Keratinocyte (primary cell): ENCODE data around the gene PROM1. TPM values are rescaled to one million over a fixed set of nuclear protein-coding genes. Genes with fewer than 3 reads are reported as not detected.

Experiments used
- DNase-seq: peaks from one replicate; pipeline ENCODE4 v3.0.0-alpha.2; 2011; ENCODE audit warnings: low read depth, missing footprints, low spot score
- FAIRE-seq: peaks from 2 replicates; lab custom pipeline; 2011; peaks lifted over from hg19 to GRCh38; lab: Jason Lieb, UNC
- H2AFZ ChIP-seq: 2 replicates; pipeline ENCODE4 v1.6.0; 2012; ENCODE audit warnings: low read length, control low read depth, inconsistent platforms; ENCODE audit not compliant: control insufficient read depth
- H3K27ac ChIP-seq: 2 replicates; pipeline ENCODE4 v1.5.1; 2011; ENCODE audit warnings: low read length; ENCODE audit not compliant: control insufficient read depth, insufficient read depth
- H3K27me3 ChIP-seq: 3 replicates; pipeline ENCODE4 v1.6.0; 2011; ENCODE audit warnings: low read length; ENCODE audit not compliant: control insufficient read depth, insufficient read depth; ENCODE audit errors: extremely low read depth
- H3K36me3 ChIP-seq, 2 experiments: 2 replicates in 1 of 2; 3 replicates in 1 of 2; pipeline ENCODE4 v1.5.1; 2011; ENCODE audit warnings: low read length in 2 of 2, mild to moderate bottlenecking in 1 of 2; ENCODE audit not compliant: control insufficient read depth in 2 of 2, insufficient read depth in 2 of 2; ENCODE audit errors: extremely low read depth in 1 of 2
- H3K4me1 ChIP-seq: 3 replicates; pipeline ENCODE4 v1.5.1; 2011; ENCODE audit warnings: low read length; ENCODE audit not compliant: control insufficient read depth, insufficient read depth; ENCODE audit errors: extremely low read depth
- H3K4me2 ChIP-seq: 3 replicates; pipeline ENCODE4 v1.6.0; 2011; ENCODE audit warnings: low read depth, low read length; ENCODE audit not compliant: control insufficient read depth, insufficient read depth; ENCODE audit errors: extremely low read depth
- H3K4me3 ChIP-seq, 3 experiments: fragments of 200-600 bp in 1 of 3; sonication (generic) in 1 of 3; 2 replicates in 2 of 3; 3 replicates in 1 of 3; pipeline ENCODE4 v1.5.1; 2011 to 2016; ENCODE audit warnings: low read length in 3 of 3, mild to moderate bottlenecking in 3 of 3, control low read depth in 2 of 3, inconsistent platforms in 1 of 3, low read depth in 1 of 3, mixed read lengths in 1 of 3, mixed run types in 1 of 3, moderate library complexity in 1 of 3; ENCODE audit not compliant: control insufficient read depth in 2 of 3, insufficient read depth in 2 of 3; ENCODE audit errors: extremely low read depth in 1 of 3
- H3K79me2 ChIP-seq: 2 replicates; pipeline ENCODE4 v1.6.0; 2012; ENCODE audit warnings: low read length; ENCODE audit not compliant: control insufficient read depth, insufficient read depth
- H3K9ac ChIP-seq: 3 replicates; pipeline ENCODE4 v1.6.0; 2011; ENCODE audit warnings: low read length; ENCODE audit not compliant: control insufficient read depth, insufficient read depth; ENCODE audit errors: extremely low read depth
- H3K9me1 ChIP-seq: 3 replicates; pipeline ENCODE4 v1.6.0; 2011; ENCODE audit warnings: low read length; ENCODE audit not compliant: control insufficient read depth, insufficient read depth; ENCODE audit errors: extremely low read depth
- H3K9me3 ChIP-seq: 2 replicates; pipeline ENCODE4 v1.5.1; 2012; ENCODE audit warnings: low read depth, low read length; ENCODE audit not compliant: control insufficient read depth
- H4K20me1 ChIP-seq: 3 replicates; pipeline ENCODE4 v1.6.0; 2011; ENCODE audit warnings: low read length; ENCODE audit not compliant: control insufficient read depth, insufficient read depth; ENCODE audit errors: extremely low read depth
- CTCF ChIP-seq, 3 experiments: IDR thresholded peaks in 1 of 3; conservative IDR thresholded peaks in 1 of 3; optimal IDR thresholded peaks in 1 of 3; 2 replicates in 2 of 3; 3 replicates in 1 of 3; pipeline versions ENCODE3 to v1.5.1; 2011; ENCODE audit warnings: low read length in 3 of 3, mild to moderate bottlenecking in 3 of 3, moderate library complexity in 2 of 3, control low read depth in 1 of 3, inconsistent platforms in 1 of 3; ENCODE audit not compliant: insufficient read depth in 2 of 3; ENCODE audit errors: extremely low read depth in 1 of 3
- EZH2 ChIP-seq: IDR thresholded peaks from one replicate; pipeline ENCODE4 v1.6.1; 2012; ENCODE audit warnings: inconsistent platforms, mild to moderate bottlenecking, low read length, moderate library complexity
- dilution Hi-C: fragments of 300-500 bp; cut with MboI; formaldehyde crosslinking; loops from one replicate; pipeline ENCODE4 v1.7.0; 2020; ENCODE audit warnings: low sequenced_read_pairs; ENCODE audit not compliant: extremely low pct_ligation_motif_present
- polyA plus RNA-seq, 5 experiments: library from polyadenylated mRNA; depleted of rRNA in 3 of 5; stranded (reverse) in 3 of 5; stranded (forward) in 1 of 5; unstranded in 1 of 5; fragments of >200 nt; gene quantifications; 1 replicate in 1 of 5; 2 replicates in 3 of 5; 3 replicates in 1 of 5; pipeline versions ENCODE4 v1.2.1 to v1.2.3, GENCODE V29; 2011 to 2012; ENCODE audit warnings: missing spikeins in 2 of 5, low read depth in 1 of 5, low replicate concordance in 1 of 5

PROM1 gene
- polyA plus RNA-seq, 1 donor (not counting 4 experiments of a cell fraction or from before 2014, with no cell fraction given) = not detected

GRCh38 chr4:16055471-16055870 lies 28.4 kb downstream of the PROM1 start:
- dilution Hi-C loops = no loop called here
- FAIRE-seq = no peak
- no peaks in the 10 kb centered on the region for H3K9me1 ChIP-seq

GRCh38 chr4:16052939-16053338 lies 30.9 kb downstream of the PROM1 start:
- TF ChIP-seq EZH2 = no peak
- FAIRE-seq (no peak), DNase-seq (no peak)
- H4K20me1 ChIP-seq = no peaks in the 10 kb centered on the region
- no peak overlapping the region for H3K27ac ChIP-seq
- H3K4me1 ChIP-seq = no peaks in the 10 kb centered on the region
- H3K79me2 ChIP-seq = no peaks in the 10 kb centered on the region
- no peak overlapping the region for H3K4me2 ChIP-seq
- dilution Hi-C loops = no loop called here
- H3K9me1 ChIP-seq = no peaks in the 10 kb centered on the region
- no peaks in the 10 kb centered on the region for H3K36me3 ChIP-seq
- H2AFZ ChIP-seq = no peak overlapping the region
- peaks cover 14% of the 10 kb centered on the region for H3K27me3 ChIP-seq
- H3K4me3 ChIP-seq = no peak overlapping the region
- H3K9ac ChIP-seq = no peak overlapping the region
- no peaks in the 10 kb centered on the region for H3K9me3 ChIP-seq

More at GRCh38 chr4:16055471-16055870, 28.4 kb downstream of the PROM1 start:
- Histone ChIP-seq H3K27ac (no peak overlapping the region), H3K4me2 (no peak overlapping the region), H3K9me3 (no peaks in the 10 kb centered on the region), H2AFZ (no peak overlapping the region), H3K4me3 (no peak overlapping the region), H4K20me1 (no peaks in the 10 kb centered on the region), H3K9ac (no peak overlapping the region), H3K36me3 (no peaks in the 10 kb centered on the region), H3K27me3 (peaks cover 9% of the 10 kb centered on the region), H3K4me1 (no peaks in the 10 kb centered on the region), H3K79me2 (no peaks in the 10 kb centered on the region)
- DNase-seq = no peak
- no peak for TF ChIP-seq EZH2
- TF ChIP-seq CTCF (optimal IDR thresholded peaks at IDR 0.05 in 1 of 3, IDR thresholded peaks at IDR 0.05 in 1 of 3, conservative IDR thresholded peaks at IDR 0.05 in 1 of 3; ENCODE audit: extremely low read depth in 1 of 3, insufficient read depth in 2 of 3, low read length in 3 of 3) = no peak

GRCh38 chr4:16051980-16052379 lies 31.8 kb downstream of the PROM1 start:
- FAIRE-seq (no peak), DNase-seq (no peak)
- Histone ChIP-seq H3K4me3 (no peak overlapping the region), H3K9me1 (no peaks in the 10 kb centered on the region), H3K9me3 (no peaks in the 10 kb centered on the region), H3K9ac (no peak overlapping the region), H4K20me1 (no peaks in the 10 kb centered on the region), H2AFZ (no peak overlapping the region), H3K27ac (no peak overlapping the region), H3K79me2 (no peaks in the 10 kb centered on the region), H3K36me3 (no peaks in the 10 kb centered on the region), H3K4me1 (no peaks in the 10 kb centered on the region), H3K27me3 (peaks cover 14% of the 10 kb centered on the region), H3K4me2 (no peak overlapping the region)
- TF ChIP-seq CTCF (optimal IDR thresholded peaks at IDR 0.05 in 1 of 3, IDR thresholded peaks at IDR 0.05 in 1 of 3, conservative IDR thresholded peaks at IDR 0.05 in 1 of 3; ENCODE audit: extremely low read depth in 1 of 3, insufficient read depth in 2 of 3, low read length in 3 of 3) = no peak
- no peak for TF ChIP-seq EZH2
- dilution Hi-C loops = no loop called here
